Fibroblast of lung (primary cell): ENCODE data around the gene TRPC1. TPM values are rescaled to one million over a fixed set of nuclear protein-coding genes. Genes with fewer than 3 reads are reported as not detected.

Experiments used
- DNase-seq, 2 donors: peaks; one replicate each; pipeline versions ENCODE4 v3.0.0 to v3.0.0-alpha.2; 2010; ENCODE audit warnings: low read depth in 2 of 2
- H2AFZ ChIP-seq: 2 replicates; pipeline ENCODE4 v1.5.1; 2012; ENCODE audit warnings: low read length, control low read depth, inconsistent platforms
- H3K27ac ChIP-seq: 2 replicates; pipeline ENCODE4 v1.5.1; 2011; ENCODE audit warnings: low read length, control low read depth; ENCODE audit not compliant: insufficient read depth
- H3K27me3 ChIP-seq: 2 replicates; pipeline ENCODE4 v1.5.1; 2011; ENCODE audit warnings: mild to moderate bottlenecking, low read length; ENCODE audit not compliant: control insufficient read depth, insufficient read depth
- H3K36me3 ChIP-seq: 2 replicates; pipeline ENCODE4 v1.5.1; 2011; ENCODE audit warnings: low read length; ENCODE audit not compliant: control insufficient read depth, insufficient read depth
- H3K4me1 ChIP-seq: 2 replicates; pipeline ENCODE4 v1.5.1; 2011; ENCODE audit warnings: low read length; ENCODE audit not compliant: control insufficient read depth, insufficient read depth; ENCODE audit errors: extremely low read depth
- H3K4me2 ChIP-seq: 2 replicates; pipeline ENCODE4 v1.5.1; 2011; ENCODE audit warnings: low read length, control low read depth; ENCODE audit not compliant: insufficient read depth; ENCODE audit errors: extremely low read depth
- H3K4me3 ChIP-seq, 4 experiments: fragments of 200-600 bp in 1 of 4; sonication (generic) in 1 of 4; replicated peaks in 1 of 4; 2 replicates each; pipeline ENCODE4 v1.5.1; 2011 to 2016; ENCODE audit warnings: low read length in 4 of 4, low read depth in 3 of 4, mild to moderate bottlenecking in 3 of 4, control low read depth in 2 of 4, inconsistent platforms in 1 of 4, mixed read lengths in 1 of 4; ENCODE audit not compliant: insufficient read depth in 1 of 4; ENCODE audit errors: control extremely low read depth in 1 of 4
- H3K79me2 ChIP-seq: 2 replicates; pipeline ENCODE4 v1.5.1; 2012; ENCODE audit warnings: mild to moderate bottlenecking, low read length, inconsistent platforms; ENCODE audit not compliant: control insufficient read depth, insufficient read depth
- H3K9ac ChIP-seq: 2 replicates; pipeline ENCODE4 v1.5.1; 2011; ENCODE audit warnings: mild to moderate bottlenecking, low read length, control low read depth; ENCODE audit not compliant: insufficient read depth
- H3K9me3 ChIP-seq: 2 replicates; pipeline ENCODE4 v1.5.1; 2012; ENCODE audit warnings: low read depth, low read length; ENCODE audit not compliant: control insufficient read depth, insufficient read depth
- H4K20me1 ChIP-seq: 2 replicates; pipeline ENCODE4 v1.5.1; 2011; ENCODE audit warnings: low read length; ENCODE audit not compliant: control insufficient read depth, insufficient read depth; ENCODE audit errors: extremely low read depth
- EZH2 ChIP-seq: IDR thresholded peaks from 2 replicates; pipeline ENCODE4 v1.5.1; 2012; ENCODE audit warnings: low read length, control low read depth, mild to moderate bottlenecking; ENCODE audit errors: missing control alignments
- polyA plus RNA-seq, 2 donors: library from polyadenylated mRNA; depleted of rRNA in 1 of 2; stranded (reverse) in 1 of 2; unstranded in 1 of 2; fragments of >200 nt; gene quantifications; 2 replicates each; pipeline ENCODE4 v1.2.1, GENCODE V29; 2011 to 2012; ENCODE audit warnings: missing spikeins in 1 of 2
- total RNA-seq: library from RNA; depleted of rRNA; stranded (reverse); fragments of >200 nt; gene quantifications from 2 replicates; pipeline ENCODE4 v1.2.1, GENCODE V29; 2014
- TF ChIP-seq, protein P1 (sequence below), 2 donors: IDR thresholded peaks in 1 of 2; conservative IDR thresholded peaks in 1 of 2; 1 replicate in 1 of 2; 2 replicates in 1 of 2; pipeline ENCODE4 v1.5.1; 2011 to 2012; ENCODE audit warnings: low read length in 2 of 2, control low read depth in 1 of 2, inconsistent platforms in 1 of 2, low read depth in 1 of 2, mild to moderate bottlenecking in 1 of 2

Gene TRPC1
- total and polyA plus RNA-seq, 2 donors (not counting 1 experiment from before 2014, with no cell fraction given) = 13.0 to 43.1 TPM

DNA sequence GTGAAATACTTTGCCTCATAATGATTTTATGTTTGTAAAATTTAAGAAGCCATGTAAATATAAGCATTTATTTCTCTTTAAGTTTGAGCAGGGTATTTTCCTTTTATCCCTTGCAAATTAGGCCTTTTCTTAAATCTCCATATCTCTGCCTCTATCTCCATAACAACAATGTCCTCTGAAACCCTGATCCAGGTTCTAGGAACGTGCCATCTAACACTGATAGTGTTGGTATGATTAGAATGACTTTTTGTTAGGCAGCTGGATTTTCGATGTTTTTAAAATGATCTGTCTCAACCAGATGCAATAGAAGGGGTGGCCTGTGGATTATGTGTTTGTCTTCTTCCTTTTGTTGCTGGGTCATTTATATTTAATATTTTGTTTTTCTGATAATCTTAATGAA is 77.9 kb downstream of the TRPC1 start:
- no peak overlapping the region for H3K4me2 ChIP-seq
- DNase-seq = no peak
- H3K27me3 ChIP-seq = no peaks in the 10 kb centered on the region
- no peak overlapping the region for H3K27ac ChIP-seq
- TF ChIP-seq, protein P1, sequence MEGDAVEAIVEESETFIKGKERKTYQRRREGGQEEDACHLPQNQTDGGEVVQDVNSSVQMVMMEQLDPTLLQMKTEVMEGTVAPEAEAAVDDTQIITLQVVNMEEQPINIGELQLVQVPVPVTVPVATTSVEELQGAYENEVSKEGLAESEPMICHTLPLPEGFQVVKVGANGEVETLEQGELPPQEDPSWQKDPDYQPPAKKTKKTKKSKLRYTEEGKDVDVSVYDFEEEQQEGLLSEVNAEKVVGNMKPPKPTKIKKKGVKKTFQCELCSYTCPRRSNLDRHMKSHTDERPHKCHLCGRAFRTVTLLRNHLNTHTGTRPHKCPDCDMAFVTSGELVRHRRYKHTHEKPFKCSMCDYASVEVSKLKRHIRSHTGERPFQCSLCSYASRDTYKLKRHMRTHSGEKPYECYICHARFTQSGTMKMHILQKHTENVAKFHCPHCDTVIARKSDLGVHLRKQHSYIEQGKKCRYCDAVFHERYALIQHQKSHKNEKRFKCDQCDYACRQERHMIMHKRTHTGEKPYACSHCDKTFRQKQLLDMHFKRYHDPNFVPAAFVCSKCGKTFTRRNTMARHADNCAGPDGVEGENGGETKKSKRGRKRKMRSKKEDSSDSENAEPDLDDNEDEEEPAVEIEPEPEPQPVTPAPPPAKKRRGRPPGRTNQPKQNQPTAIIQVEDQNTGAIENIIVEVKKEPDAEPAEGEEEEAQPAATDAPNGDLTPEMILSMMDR (conservative IDR thresholded peaks at IDR 0.05 in 1 of 2, IDR thresholded peaks at IDR 0.05 in 1 of 2; ENCODE audit: low read depth in 1 of 2, low read length in 2 of 2) = no peak
- no peak for TF ChIP-seq EZH2
- H3K9ac ChIP-seq = no peak overlapping the region
- no peak overlapping the region for H3K4me3 ChIP-seq
- H4K20me1 ChIP-seq = no peaks in the 10 kb centered on the region
- no peaks in the 10 kb centered on the region for H3K36me3 ChIP-seq
- no peak overlapping the region for H2AFZ ChIP-seq
- H3K79me2 ChIP-seq = no peaks in the 10 kb centered on the region
- no peaks in the 10 kb centered on the region for H3K9me3 ChIP-seq
- H3K4me1 ChIP-seq = no peaks in the 10 kb centered on the region

DNA sequence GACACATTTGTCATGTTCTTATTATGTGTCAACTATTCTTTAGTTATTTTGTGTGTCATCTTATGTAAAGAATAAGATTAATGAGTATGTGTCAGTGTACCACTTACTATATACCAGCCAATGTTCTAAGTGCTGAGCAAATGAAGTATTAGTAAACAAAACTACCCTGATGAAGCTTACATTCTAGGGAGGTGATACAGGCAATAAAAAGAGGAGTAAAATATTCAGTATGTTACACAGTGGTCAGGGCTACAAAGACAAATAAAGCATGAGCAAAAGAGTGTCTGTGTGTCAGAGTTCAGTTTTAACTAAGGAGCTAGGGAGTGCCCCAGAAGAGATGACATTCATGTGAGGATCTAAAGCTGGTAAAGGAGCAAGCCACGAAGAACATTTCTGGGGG is 79.1 kb downstream of the TRPC1 start:
- no peaks in the 10 kb centered on the region for H3K9me3 ChIP-seq
- H3K27ac ChIP-seq = no peak overlapping the region
- no peak for TF ChIP-seq EZH2
- TF ChIP-seq, protein P1 (conservative IDR thresholded peaks at IDR 0.05 in 1 of 2, IDR thresholded peaks at IDR 0.05 in 1 of 2; ENCODE audit: low read depth in 1 of 2, low read length in 2 of 2) = no peak
- H3K79me2 ChIP-seq = no peaks in the 10 kb centered on the region
- no peaks in the 10 kb centered on the region for H4K20me1 ChIP-seq
- no peak for DNase-seq
- no peaks in the 10 kb centered on the region for H3K4me1 ChIP-seq
- no peak overlapping the region for H3K4me3 ChIP-seq
- no peaks in the 10 kb centered on the region for H3K36me3 ChIP-seq
- no peak overlapping the region for H2AFZ ChIP-seq
- no peak overlapping the region for H3K4me2 ChIP-seq
- H3K9ac ChIP-seq = no peak overlapping the region
- H3K27me3 ChIP-seq = no peaks in the 10 kb centered on the region

DNA sequence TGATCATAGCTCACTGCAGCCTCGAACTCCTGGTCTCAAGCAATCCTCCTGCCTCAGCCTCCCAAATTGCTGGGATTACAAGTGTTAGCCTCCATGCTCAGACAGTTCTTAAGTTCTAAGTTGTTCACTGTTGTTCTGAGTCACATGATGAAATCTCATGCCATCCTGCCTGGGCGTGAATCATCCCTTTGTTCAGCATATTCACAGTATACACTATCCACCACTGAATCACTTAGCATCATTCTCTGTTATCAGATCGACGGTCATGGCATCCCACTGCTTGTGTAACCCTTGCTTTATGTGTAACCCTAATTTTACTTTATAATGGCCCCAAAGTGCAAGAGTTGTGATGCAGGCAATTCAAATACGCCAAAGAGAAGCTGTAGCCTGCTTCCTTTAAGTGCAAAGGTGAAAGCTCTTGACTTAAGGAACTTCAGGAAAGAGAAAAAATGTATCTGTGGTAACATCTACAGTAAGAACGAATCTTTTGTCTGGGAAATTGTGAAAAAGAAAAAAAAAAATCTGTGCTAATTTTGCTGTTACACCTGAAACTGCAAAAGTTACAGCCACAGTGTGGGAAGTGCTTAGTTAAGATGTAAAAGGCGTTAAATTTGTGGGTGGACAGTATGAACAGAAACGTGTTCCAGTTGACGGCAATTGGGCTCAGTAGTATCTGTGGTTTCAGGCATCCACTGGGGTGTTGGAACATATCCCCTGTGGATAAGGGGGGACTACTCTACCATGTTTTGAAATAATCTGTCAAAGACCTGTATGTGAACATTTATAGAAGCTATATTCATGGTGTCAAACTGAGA is 84.5 kb downstream of the TRPC1 start:
- H3K9me3 ChIP-seq = no peaks in the 10 kb centered on the region
- H3K4me3 ChIP-seq = no peak overlapping the region
- TF ChIP-seq EZH2 = no peak
- TF ChIP-seq, protein P1 (conservative IDR thresholded peaks at IDR 0.05 in 1 of 2, IDR thresholded peaks at IDR 0.05 in 1 of 2; ENCODE audit: low read depth in 1 of 2, low read length in 2 of 2) = no peak
- H3K79me2 ChIP-seq = no peaks in the 10 kb centered on the region
- no peak overlapping the region for H3K9ac ChIP-seq
- peak overlapping the region; percentile 25 for H3K4me2 ChIP-seq
- no peaks in the 10 kb centered on the region for H4K20me1 ChIP-seq
- H3K36me3 ChIP-seq = no peaks in the 10 kb centered on the region
- H3K27me3 ChIP-seq = no peaks in the 10 kb centered on the region
- DNase-seq = peak; percentile 60 to 86
- H3K27ac ChIP-seq = no peak overlapping the region
- H3K4me1 ChIP-seq = no peaks in the 10 kb centered on the region
- no peak overlapping the region for H2AFZ ChIP-seq
